ENCODE results near the gene EPHA8.

The EPHA8 gene

GRCh38 chr1:22618056-22618455 lies 54.8 kb downstream of the EPHA8 start:
- DNase-seq (ENCODE audit: low spot score) = no peak

- DNase-seq (ENCODE audit: low spot score) = no peak
Observed at GRCh38 chr1:22619252-22619651, 56.0 kb downstream of the EPHA8 start.

GRCh38 chr1:22619798-22620197 lies 56.5 kb downstream of the EPHA8 start:
- no peak for DNase-seq (ENCODE audit: low spot score)

- no peak for DNase-seq (ENCODE audit: low spot score)
Observed at GRCh38 chr1:22621761-22622160, 58.5 kb downstream of the EPHA8 start.

GRCh38 chr1:22625262-22625925 lies 62.1 kb downstream of the EPHA8 start:
- DNase-seq (ENCODE audit: low spot score) = no peak

GRCh38 chr1:22626237-22627157 lies 63.2 kb downstream of the EPHA8 start:
- DNase-seq (ENCODE audit: low spot score) = no peak

GRCh38 chr1:22627331-22627730 lies 64.0 kb downstream of the EPHA8 start:
- DNase-seq (ENCODE audit: low spot score) = no peak

- DNase-seq (ENCODE audit: low spot score) = no peak
Observed at GRCh38 chr1:22628698-22629444, 65.6 kb downstream of the EPHA8 start.

GRCh38 chr1:22629886-22630285 lies 66.6 kb downstream of the EPHA8 start:
- no peak for DNase-seq (ENCODE audit: low spot score)

GRCh38 chr1:22633697-22634463 lies 70.6 kb downstream of the EPHA8 start:
- no peak for DNase-seq (ENCODE audit: low spot score)

GRCh38 chr1:22635436-22635835 lies 72.1 kb downstream of the EPHA8 start:
- DNase-seq (ENCODE audit: low spot score) = no peak

GRCh38 chr1:22636353-22636752 lies 73.1 kb downstream of the EPHA8 start, which contains the start of gene C1QA:
TSS of gene C1QA (plus strand) at chr1:22636628. CDS start at chr1:22637617, 989 bp downstream.
- peak; percentile 52 for DNase-seq (ENCODE audit: low spot score)

- no peak for DNase-seq (ENCODE audit: low spot score)
Observed at GRCh38 chr1:22636927-22637326, 73.6 kb downstream of the EPHA8 start.

- DNase-seq (ENCODE audit: low spot score) = no peak
Observed at GRCh38 chr1:22637907-22638445, 74.7 kb downstream of the EPHA8 start.

- DNase-seq (ENCODE audit: low spot score) = no peak
Observed at GRCh38 chr1:22638476-22639234, 75.4 kb downstream of the EPHA8 start.

GRCh38 chr1:22639286-22639685 lies 76.0 kb downstream of the EPHA8 start:
- DNase-seq (ENCODE audit: low spot score) = no peak

- no peak for DNase-seq (ENCODE audit: low spot score)
Observed at GRCh38 chr1:22641247-22641646, 78.0 kb downstream of the EPHA8 start.

- DNase-seq (ENCODE audit: low spot score) = no peak
Observed at GRCh38 chr1:22641906-22642636, 78.8 kb downstream of the EPHA8 start.

- peak; percentile 33 for DNase-seq (ENCODE audit: low spot score)
Observed at GRCh38 chr1:22643381-22643780, 80.1 kb downstream of the EPHA8 start, which contains the start of gene C1QC. TSS of gene C1QC (plus strand) at chr1:22643633. CDS start at chr1:22644024, 391 bp downstream.

GRCh38 chr1:22643928-22644327 lies 80.6 kb downstream of the EPHA8 start:
- DNase-seq (ENCODE audit: low spot score) = no peak

Measured in putamen (tissue), 1 donor.